CD4-positive, CD25-positive, alpha-beta regulatory T cell (primary cell): Measurements from ENCODE around the gene CHCHD3. TPM values are rescaled to one million over a fixed set of nuclear protein-coding genes. Genes with fewer than 3 reads are reported as not detected.
A peak's percentile ranks its signal among the peaks of the same experiment; 100 is the strongest.
"Not testable (repeated sequence)": the region's sequence is repeated elsewhere in the genome, so short reads cannot be mapped to it uniquely, and the experiment has no call there.

ENCODE experiments used
- ATAC-seq, 2 donors: fragments of 150-1000 bp; cut with Tn5 transposase; one replicate each; pipeline ENCODE4 v1.10.0; 2021; ENCODE audit warnings: low read depth in 2 of 2, moderate number of reproducible peaks in 2 of 2, moderate library complexity in 1 of 2
- DNase-seq, 3 donors: peaks; one replicate each; pipeline versions ENCODE4 v3.0.0 to v3.0.0-alpha.2; 2012 to 2022; ENCODE audit warnings: mixed read lengths in 1 of 3
- H3K27ac ChIP-seq: one replicate; pipeline ENCODE4 v1.7.0; 2013; ENCODE audit warnings: mild to moderate bottlenecking, low read length; ENCODE audit not compliant: insufficient read depth, poor library complexity, severe bottlenecking
- H3K27me3 ChIP-seq: one replicate; pipeline ENCODE4 v1.7.0; 2013; ENCODE audit warnings: low read length; ENCODE audit not compliant: control insufficient read depth, insufficient read depth
- H3K36me3 ChIP-seq: one replicate; pipeline ENCODE4 v1.7.0; 2013; ENCODE audit warnings: mild to moderate bottlenecking, low read length, moderate library complexity; ENCODE audit not compliant: control insufficient read depth, insufficient read depth
- H3K4me1 ChIP-seq: 2 replicates; pipeline ENCODE4 v1.7.0; 2013; ENCODE audit warnings: mild to moderate bottlenecking, low read length; ENCODE audit not compliant: insufficient read depth, control insufficient read depth, poor library complexity, severe bottlenecking
- H3K4me3 ChIP-seq: one replicate; pipeline ENCODE4 v1.7.0; 2013; ENCODE audit warnings: low read depth, mild to moderate bottlenecking, low read length, moderate library complexity
- H3K9me3 ChIP-seq, 2 experiments: 1 replicate in 1 of 2; 2 replicates in 1 of 2; pipeline ENCODE4 v1.7.0; 2013; ENCODE audit warnings: low read length in 2 of 2, mild to moderate bottlenecking in 1 of 2, moderate library complexity in 1 of 2; ENCODE audit not compliant: control insufficient read depth in 2 of 2
- H3K27ac Mint-ChIP-seq, 3 donors: one replicate each; pipeline ENCODE4 v1.8.0; 2020 to 2022; ENCODE audit warnings: mild to moderate bottlenecking in 3 of 3, mixed read lengths in 3 of 3, moderate library complexity in 2 of 3
- H3K27me3 Mint-ChIP-seq: one replicate; pipeline ENCODE4 v1.8.0; 2022; ENCODE audit warnings: mild to moderate bottlenecking, mixed read lengths
- H3K36me3 Mint-ChIP-seq: one replicate; pipeline ENCODE4 v1.8.0; 2020; ENCODE audit warnings: mixed read lengths
- H3K4me1 Mint-ChIP-seq, 4 donors: one replicate each; pipeline ENCODE4 v1.8.0; 2020 to 2022; ENCODE audit warnings: mixed read lengths in 4 of 4, mild to moderate bottlenecking in 1 of 4
- H3K4me3 Mint-ChIP-seq, 4 donors: one replicate each; pipeline ENCODE4 v1.8.0; 2020 to 2022; ENCODE audit warnings: mild to moderate bottlenecking in 4 of 4, mixed read lengths in 4 of 4, moderate library complexity in 3 of 4
- H3K9me3 Mint-ChIP-seq, 7 donors: one replicate each; pipeline ENCODE4 v1.8.0; 2020 to 2022; ENCODE audit warnings: mixed read lengths in 7 of 7, mild to moderate bottlenecking in 3 of 7, moderate library complexity in 2 of 7
- polyA plus RNA-seq, 4 donors: library from polyadenylated mRNA; unstranded; fragments of 300-500 nt; fragmentation: Illumina TruSeq; gene quantifications; one replicate each; pipeline ENCODE4 v1.2.3, GENCODE V29; 2021
- total RNA-seq: library from RNA; stranded (reverse); gene quantifications from one replicate; pipeline ENCODE4 v1.2.3, GENCODE V29; 2022

The CHCHD3 gene
- total and polyA plus RNA-seq, 5 donors from 2014 or later: 31.5 to 63.2 (median 43.3) TPM

GRCh38 chr7:132933072-132933458, 148.8 kb downstream of the CHCHD3 start:
- no peak for ATAC-seq
- Mint-ChIP-seq H3K27ac (no peak overlapping the region), H3K4me1 (peaks cover 0 to 13% (median 6%) of the 10 kb centered on the region in 4 donors), H3K27me3 (no peaks in the 10 kb centered on the region), H3K9me3 (peaks cover 0 to 4% (median 2%) of the 10 kb centered on the region in 7 donors), H3K4me3 (no peak overlapping the region), H3K36me3 (peaks cover 35% of the 10 kb centered on the region)
- DNase-seq: peak in 1 of 3 donors; percentile 20
- H3K4me1 ChIP-seq: no peaks in the 10 kb centered on the region
- peaks cover 4% of the 10 kb centered on the region for H3K36me3 ChIP-seq
- H3K27me3 ChIP-seq: no peaks in the 10 kb centered on the region
- H3K27ac ChIP-seq: no peak overlapping the region
- no peaks in the 10 kb centered on the region for H3K9me3 ChIP-seq
- H3K4me3 ChIP-seq: no peak overlapping the region

DNA sequence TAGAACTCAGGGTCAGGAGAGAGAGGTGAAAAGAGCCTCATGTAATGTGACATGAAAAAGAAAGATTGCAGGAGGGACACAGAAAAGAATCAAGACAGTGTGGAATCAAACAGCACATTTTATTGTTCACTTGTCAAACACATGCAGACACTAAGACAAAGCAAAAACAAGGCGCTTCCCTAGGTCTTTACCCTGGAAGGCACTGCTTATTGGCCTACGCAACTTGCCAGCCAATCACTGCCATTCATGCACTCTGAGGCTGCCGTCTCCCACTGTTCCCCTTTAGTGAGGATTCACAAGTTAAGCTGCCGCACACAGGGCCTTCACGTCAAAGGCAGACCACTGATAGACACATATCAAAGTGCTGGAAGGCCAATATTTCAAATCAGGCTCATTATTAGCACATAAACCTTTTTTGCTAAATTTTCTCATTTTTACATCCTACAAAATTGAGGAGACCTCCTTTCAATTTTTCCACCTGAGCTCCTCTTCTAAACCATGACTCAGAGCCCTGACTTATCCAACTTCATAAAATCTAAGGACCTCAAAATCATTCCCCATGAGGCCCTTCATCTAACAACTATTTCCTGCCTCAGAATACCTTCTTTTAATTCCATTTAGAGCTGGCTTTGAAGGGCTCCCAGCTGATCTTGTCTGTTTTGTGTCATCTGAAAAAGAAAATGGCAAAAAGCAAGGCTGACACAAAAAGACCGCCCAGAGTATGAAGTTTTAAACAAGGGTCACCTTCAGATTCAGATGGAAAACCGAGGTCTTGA, 149.4 kb downstream of the CHCHD3 start:
- Mint-ChIP-seq H3K36me3 (peaks cover 36% of the 10 kb centered on the region), H3K27ac (no peak overlapping the region), H3K4me1 (peaks cover 0 to 13% (median 6%) of the 10 kb centered on the region in 4 donors), H3K27me3 (no peaks in the 10 kb centered on the region), H3K9me3 (peaks cover 0 to 4% (median 2%) of the 10 kb centered on the region in 7 donors), H3K4me3 (no peak overlapping the region)
- Histone ChIP-seq H3K4me3 (no peak overlapping the region), H3K27me3 (no peaks in the 10 kb centered on the region), H3K9me3 (no peaks in the 10 kb centered on the region), H3K4me1 (no peaks in the 10 kb centered on the region), H3K36me3 (peaks cover 4% of the 10 kb centered on the region), H3K27ac (no peak overlapping the region)
- ATAC-seq (no peak), DNase-seq (no peak)

DNA sequence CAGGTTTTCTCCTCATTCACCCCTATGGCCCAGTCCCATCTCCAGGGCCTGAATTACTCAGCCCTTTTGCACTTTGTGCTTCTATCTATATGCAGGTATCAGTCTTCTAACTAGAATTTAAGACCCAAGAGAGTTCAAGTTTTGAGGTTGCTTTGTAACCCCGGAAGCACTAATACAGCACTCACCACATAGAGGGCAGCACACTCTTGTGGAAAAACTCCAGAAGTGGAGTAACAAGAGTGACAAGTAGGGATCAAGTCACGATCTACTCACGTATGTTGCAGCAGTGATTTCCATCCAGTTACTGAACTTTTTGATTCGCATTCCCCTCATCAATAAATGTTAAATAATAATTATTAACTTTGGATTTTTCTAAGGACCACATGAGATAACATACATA, 151.0 kb downstream of the CHCHD3 start:
- Mint-ChIP-seq H3K4me1 (peaks cover 0 to 13% (median 8%) of the 10 kb centered on the region in 4 donors), H3K9me3 (peaks cover 0 to 4% (median 0%) of the 10 kb centered on the region in 7 donors), H3K36me3 (peaks cover 47% of the 10 kb centered on the region), H3K4me3 (no peak overlapping the region), H3K27ac (no peak overlapping the region), H3K27me3 (no peaks in the 10 kb centered on the region)
- Histone ChIP-seq H3K9me3 (no peaks in the 10 kb centered on the region), H3K4me3 (no peak overlapping the region), H3K27ac (no peak overlapping the region), H3K27me3 (no peaks in the 10 kb centered on the region), H3K4me1 (no peaks in the 10 kb centered on the region), H3K36me3 (peaks cover 3% of the 10 kb centered on the region)
- DNase-seq (no peak), ATAC-seq (no peak)

DNA sequence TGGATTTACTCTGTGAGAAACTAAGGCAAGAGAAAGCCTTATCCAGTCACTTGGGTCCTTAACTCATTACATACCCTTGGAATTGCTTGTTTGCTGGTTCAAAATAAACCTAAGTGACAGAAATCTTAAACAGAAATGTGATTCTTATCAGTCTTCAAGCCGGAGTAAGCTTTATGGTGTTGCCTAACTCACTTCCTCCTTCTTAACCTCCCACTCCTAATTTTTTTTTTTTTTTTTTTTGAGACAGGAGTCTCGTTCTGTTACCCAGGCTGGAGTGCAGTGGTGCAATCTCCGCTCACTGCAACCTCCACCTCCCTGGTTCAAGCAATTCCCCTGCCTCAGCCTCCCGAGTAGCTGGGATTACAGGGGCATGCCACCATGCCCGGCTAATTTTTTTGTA, 151.9 kb downstream of the CHCHD3 start:
- H3K27ac Mint-ChIP-seq, H3K4me1 ChIP-seq, H3K27me3 Mint-ChIP-seq, H3K9me3 Mint-ChIP-seq, H3K4me3 Mint-ChIP-seq, H3K36me3 ChIP-seq, DNase-seq, H3K4me3 ChIP-seq, H3K27ac ChIP-seq, H3K9me3 ChIP-seq, ATAC-seq, H3K27me3 ChIP-seq: not testable (repeated sequence)
- Mint-ChIP-seq H3K36me3 (peaks cover 46% of the 10 kb centered on the region), H3K4me1 (peaks cover 0 to 13% (median 8%) of the 10 kb centered on the region in 4 donors)

DNA sequence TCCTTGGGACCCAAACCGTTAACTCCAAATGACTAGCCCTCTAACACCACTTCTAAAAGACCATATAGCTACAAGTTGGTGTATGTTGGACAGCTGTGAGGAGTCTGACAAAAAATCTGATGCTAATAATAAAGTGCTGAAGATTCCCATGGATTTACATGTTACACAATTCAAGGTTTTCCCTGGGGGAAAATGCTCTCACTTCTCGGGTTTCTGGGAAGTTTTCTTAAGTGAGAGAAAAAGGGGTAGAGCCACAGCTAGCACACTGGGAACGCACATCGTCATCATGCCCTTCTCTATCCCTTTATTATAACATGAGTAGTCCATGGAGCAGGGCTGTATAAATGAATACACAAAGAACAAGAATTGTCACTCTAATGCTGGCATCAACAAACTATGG, 162.1 kb downstream of the CHCHD3 start:
- Histone ChIP-seq H3K27ac (no peak overlapping the region), H3K27me3 (no peaks in the 10 kb centered on the region), H3K9me3 (no peaks in the 10 kb centered on the region), H3K4me3 (no peak overlapping the region), H3K4me1 (no peaks in the 10 kb centered on the region), H3K36me3 (no peaks in the 10 kb centered on the region)
- H3K27ac Mint-ChIP-seq: no peak overlapping the region
- H3K4me1 Mint-ChIP-seq: peaks cover 0 to 9% (median 3%) of the 10 kb centered on the region in 4 donors
- DNase-seq (no peak), ATAC-seq (no peak)
- H3K27me3 Mint-ChIP-seq: no peaks in the 10 kb centered on the region
- peaks cover 19% of the 10 kb centered on the region for H3K36me3 Mint-ChIP-seq
- peaks cover 0 to 2% (median 0%) of the 10 kb centered on the region in 7 donors for H3K9me3 Mint-ChIP-seq
- no peak overlapping the region for H3K4me3 Mint-ChIP-seq

DNA sequence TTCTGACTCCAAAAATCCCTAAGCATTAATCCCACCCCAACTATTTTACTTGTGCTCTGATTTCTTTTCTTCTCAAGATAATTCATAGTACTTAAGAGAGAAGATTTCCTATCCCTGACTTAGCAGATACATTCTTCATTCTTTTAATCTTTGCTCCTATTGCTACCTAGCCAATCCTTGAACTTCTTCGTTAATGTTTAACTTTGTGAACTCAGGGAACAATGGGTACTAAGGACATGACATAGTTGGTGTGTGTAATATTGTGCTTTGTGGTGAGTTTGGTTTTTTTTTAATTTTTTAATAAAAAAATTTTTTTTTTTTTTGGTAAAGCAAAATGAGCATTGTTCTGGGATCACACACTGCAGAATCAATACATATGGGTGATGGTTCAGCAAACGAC, 166.2 kb downstream of the CHCHD3 start:
- no peak overlapping the region for H3K4me3 Mint-ChIP-seq
- Histone ChIP-seq H3K27me3 (no peaks in the 10 kb centered on the region), H3K27ac (no peak overlapping the region), H3K9me3 (no peaks in the 10 kb centered on the region), H3K36me3 (peaks cover 3% of the 10 kb centered on the region), H3K4me3 (no peak overlapping the region), H3K4me1 (no peaks in the 10 kb centered on the region)
- H3K4me1 Mint-ChIP-seq: peaks cover 2 to 9% (median 5%) of the 10 kb centered on the region in 4 donors
- DNase-seq: no peak
- H3K27me3 Mint-ChIP-seq: no peaks in the 10 kb centered on the region
- H3K9me3 Mint-ChIP-seq: peaks cover 0 to 3% (median 0%) of the 10 kb centered on the region in 7 donors
- ATAC-seq: no peak
- H3K36me3 Mint-ChIP-seq: peaks cover 38% of the 10 kb centered on the region
- H3K27ac Mint-ChIP-seq: no peak overlapping the region

GRCh38 chr7:132910657-132911056, 171.2 kb downstream of the CHCHD3 start:
- Mint-ChIP-seq H3K4me1 (peaks cover 4 to 23% (median 10%) of the 10 kb centered on the region in 4 donors), H3K9me3 (peaks cover 0 to 3% (median 0%) of the 10 kb centered on the region in 7 donors)

More at GRCh38 chr7:132910657-132911056, 171.2 kb downstream of the CHCHD3 start:
- Histone ChIP-seq H3K27ac (no peak overlapping the region), H3K36me3 (peaks cover 3% of the 10 kb centered on the region), H3K9me3 (no peaks in the 10 kb centered on the region), H3K4me3 (no peak overlapping the region), H3K4me1 (no peaks in the 10 kb centered on the region), H3K27me3 (no peaks in the 10 kb centered on the region)
- Mint-ChIP-seq H3K27me3 (no peaks in the 10 kb centered on the region), H3K27ac (no peak overlapping the region), H3K36me3 (peaks cover 50% of the 10 kb centered on the region), H3K4me3 (no peak overlapping the region)
- ATAC-seq: no peak
- DNase-seq: no peak
